AG08396 (cell line): ENCODE data around the gene SPDYA.

ENCODE experiments used
- DNase-seq: peaks from one replicate; pipeline ENCODE4 v3.0.0; 2012; ENCODE audit warnings: low spot score, mixed read lengths

SPDYA gene

DNA sequence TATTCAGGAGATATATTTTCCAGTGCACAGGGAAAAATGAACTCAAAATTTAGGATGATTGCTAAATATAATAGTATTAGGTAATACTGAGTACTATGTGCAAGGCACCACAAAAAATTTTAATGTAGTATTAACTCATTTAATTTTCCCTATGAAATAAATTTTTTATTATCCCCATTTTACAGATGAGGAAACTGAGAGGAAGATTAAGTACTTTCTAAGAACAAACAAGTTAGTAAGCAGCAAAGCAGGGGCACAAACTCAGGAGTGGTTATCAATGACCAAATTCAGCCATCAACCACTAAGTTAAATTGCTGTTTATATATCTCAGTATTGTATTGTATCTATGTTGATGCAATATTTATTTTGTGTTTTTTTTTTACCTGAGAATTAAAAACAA lies 14.2 kb downstream of the SPDYA start:
- no peak for DNase-seq

DNA sequence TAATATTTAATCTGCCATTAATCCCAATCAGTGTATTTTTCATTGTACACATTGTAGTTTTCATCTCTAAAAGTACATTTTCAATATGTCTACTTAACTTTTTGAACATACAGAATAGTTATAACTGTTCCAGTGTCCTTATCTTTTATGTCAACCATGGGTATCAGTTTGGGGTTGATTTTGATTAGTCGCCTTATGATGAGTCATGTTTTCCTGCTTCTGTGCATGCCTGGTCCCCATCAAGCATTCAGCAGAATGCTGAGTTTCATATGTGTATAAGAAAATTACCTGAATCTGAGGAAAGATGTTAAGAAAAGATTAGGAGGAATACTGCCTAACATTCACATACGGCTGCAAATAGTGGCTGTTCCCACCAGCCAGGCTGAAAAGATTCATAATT lies 17.7 kb downstream of the SPDYA start:
- no peak for DNase-seq

DNA sequence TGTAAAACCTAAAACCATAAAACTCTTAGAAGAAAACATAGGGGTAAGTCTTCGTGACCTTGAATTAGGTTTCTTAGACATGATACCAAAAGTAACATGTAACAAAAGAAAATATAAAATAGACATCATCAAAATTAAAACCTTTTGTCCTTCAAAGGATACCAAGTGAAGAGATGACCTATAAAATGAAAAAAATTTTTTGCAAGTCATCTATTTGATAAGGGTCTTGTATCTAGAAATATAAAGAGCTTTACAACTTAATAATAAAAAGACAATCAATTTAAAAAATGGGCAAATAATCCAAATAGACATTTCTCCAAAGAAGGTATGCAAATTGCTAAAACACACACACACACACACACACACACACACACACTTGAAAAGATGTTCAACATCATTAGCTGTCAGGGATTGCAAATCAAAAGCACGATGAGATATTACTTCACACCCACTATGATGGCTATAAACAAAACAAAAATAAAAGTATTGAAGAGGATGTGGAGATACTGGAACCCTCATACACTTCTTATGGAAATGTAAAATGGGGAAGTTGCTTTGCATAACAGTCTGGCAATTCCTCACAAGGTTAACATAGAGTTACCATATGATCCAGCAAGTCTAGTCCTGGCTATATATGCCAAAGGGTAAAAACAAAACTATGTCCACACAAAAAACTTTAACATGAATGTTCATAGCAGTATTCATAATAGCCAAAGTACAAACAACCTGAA lies 23.3 kb downstream of the SPDYA start:
- DNase-seq = no peak

DNA sequence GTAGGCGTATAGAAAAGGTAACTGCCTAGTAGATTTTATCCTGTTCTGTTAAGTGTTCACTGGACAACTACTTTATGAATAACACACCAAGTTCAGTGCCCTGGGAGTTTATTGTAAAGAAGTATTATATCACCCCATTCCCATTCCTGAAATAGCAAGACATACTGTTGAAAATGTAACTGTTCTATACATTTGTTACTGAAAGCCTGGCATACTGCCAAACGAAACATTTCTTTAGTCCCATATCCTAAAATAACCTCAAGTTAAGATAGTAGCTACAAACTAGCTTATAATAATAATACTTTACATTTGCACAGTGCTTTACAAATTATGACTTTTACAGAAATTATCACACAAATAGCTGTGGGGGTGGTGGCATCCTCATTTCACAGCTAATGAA lies 25.1 kb downstream of the SPDYA start:
- DNase-seq = no peak

DNA sequence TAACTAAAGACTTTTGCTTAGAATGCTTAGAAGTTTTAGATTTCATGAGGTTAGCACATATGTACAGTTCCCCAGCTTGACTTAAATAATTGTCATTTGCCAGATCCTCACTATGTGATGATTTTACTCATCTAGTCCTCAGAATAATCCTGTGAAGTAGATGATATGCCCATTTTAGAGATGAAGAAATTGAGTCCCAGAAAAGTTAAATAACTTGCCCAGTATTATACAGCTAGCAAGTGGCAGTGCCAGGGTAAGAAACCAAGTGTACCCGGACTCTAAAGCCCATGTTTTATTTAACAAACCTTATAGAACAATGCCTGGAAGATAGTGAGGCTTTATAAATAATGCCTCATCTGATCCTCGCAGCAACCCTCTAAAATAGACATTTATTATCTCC lies 28.3 kb downstream of the SPDYA start:
- DNase-seq = no peak

DNA sequence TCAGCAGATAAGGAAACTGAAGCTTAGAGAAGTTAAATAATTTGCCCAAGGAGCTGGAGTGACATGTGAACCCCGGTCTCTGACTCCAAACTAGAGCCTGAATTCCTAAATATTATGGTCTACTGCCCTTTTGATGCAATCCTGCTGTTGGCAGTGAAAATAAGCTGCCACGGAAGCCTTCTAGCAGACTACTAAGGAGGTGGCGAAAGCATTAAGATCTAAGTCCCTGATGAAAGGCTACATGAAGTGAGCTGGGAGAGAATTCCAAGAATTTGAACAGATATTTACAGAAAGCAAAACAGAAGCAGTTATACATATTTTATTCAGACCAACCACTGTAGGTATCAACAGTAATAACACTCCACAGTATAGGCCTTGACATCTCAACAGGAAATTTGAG lies 31.4 kb downstream of the SPDYA start:
- DNase-seq = no peak

DNA sequence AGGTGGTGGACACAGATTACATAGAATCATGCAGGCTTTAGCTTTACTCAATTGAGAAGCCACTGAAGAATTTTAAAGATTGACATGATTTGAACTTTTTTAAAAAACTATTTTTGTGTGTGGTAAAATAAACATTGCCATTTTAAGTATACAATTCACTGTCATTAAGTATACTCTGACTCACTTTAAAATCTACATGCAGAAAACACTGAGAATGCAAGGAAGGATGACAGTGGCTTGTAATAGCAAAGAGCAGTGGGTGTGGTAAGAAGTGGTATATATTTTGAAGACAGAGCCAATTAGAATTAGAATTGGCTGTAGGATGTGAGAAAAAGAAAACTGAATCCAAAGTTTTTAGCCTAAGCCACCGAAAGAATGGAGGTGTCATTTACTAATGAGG lies 44.6 kb downstream of the SPDYA start:
- DNase-seq = peak; percentile 20

DNA sequence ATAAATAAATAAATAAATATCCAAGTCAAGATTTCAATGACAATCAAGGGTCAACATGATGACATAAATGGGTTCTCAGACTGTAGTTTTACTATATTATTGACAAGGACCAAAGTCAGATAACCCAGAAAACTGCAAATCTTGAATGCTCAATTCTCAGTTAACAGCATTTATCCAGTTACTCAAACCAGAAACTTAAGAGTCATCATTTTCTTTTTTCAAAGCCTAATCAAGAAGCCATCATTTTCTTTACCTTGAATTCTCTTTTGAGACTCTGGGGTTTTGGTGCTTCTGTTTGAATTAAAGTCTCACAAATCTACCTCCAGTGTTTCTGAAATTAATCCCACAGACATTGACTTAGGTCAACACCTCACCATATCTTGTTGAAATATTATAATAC lies 45.3 kb downstream of the SPDYA start:
- DNase-seq = no peak

DNA sequence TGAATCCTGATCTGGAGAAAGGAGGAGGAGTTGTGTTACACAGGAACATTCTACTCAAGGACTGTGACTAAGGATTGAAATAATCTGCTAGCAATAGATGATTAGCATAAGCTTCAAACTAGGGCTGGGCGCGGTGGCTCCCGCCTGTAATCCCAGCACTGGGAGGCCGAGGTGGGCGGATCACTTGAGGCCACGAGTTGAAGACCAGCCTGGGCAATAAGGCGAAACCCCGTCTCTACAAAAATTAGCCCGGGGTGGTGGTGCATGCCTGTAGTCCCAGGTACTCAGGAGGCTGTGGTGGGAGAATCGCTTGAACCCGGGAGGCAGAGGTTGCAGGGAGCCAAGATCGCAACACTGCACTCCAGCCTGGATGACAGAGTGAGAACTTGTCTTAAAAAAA lies 58.0 kb downstream of the SPDYA start:
- no peak for DNase-seq

DNA sequence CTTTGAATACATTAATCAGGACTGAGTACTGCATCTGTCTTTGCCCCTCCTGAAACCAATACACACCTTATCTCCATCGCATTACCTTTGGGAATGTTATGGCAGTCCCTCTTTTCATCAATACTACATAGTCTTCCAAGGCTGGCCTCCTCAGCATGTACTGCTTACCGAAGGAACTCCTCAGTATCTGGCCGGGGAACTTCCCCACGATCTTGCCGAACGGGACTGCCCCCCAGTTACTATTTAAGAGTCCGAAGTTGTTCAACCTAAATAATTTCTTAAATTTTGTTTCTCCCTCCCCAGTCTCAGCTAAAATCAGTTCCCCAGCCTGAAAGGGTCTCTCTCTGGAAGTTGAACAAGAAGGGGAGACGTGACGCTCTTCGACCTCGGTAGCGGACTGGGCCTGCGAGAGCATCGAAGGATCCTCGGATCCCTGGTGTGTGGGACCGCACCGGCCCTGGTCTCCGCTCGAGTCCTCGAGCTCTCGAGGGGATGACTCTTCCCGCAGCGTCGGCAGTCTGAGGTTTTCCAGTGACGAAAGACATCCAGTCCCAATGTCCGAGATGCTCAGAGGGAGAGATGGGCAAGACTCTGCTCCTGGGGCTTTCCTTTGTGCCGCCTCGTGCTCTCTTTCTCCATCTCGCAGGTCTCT lies 59.0 kb downstream of the SPDYA start:
- DNase-seq = peak; percentile 48

DNA sequence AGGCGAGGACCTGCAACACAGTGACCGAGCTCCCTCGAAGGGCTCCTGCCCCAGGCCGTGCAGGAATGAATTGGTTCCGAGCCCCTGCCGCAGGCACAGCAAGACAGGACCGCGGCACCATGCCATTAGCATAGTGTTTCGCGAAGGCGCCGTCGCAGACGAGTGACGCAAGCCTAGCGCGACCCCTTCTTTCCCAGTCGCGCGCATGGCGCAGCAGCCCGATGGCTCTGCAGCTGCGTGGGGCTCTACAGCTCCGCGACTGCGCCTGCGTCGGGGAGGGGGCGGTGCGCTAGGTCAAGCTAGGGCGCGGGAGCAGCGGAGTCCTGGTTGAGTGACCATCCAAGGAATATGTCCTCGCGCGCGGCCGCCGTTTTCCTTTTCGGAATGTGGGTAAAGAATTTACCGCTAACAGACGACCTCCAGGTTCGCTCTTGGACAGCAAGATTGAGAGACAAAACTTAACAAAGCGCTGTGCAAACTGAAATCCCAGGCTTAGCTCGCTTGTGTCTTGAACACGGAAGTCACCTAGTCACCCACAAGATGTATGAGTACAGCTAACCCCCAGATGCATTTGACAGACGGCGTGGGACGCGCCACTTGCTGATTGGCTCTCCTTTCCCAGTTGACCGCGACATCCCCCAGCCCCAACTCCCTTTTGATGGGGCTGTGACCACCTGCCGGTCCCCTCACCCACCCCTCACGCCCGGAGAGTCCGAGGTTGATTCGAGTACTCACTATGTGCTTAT lies 59.7 kb downstream of the SPDYA start, which contains the start of gene TRMT61B:
TRMT61B (minus strand) TSS at position 164 of the 746 bp plus-strand sequence; CDS start at position 132, 32 bp downstream.
- peak; percentile 98 for DNase-seq

DNA sequence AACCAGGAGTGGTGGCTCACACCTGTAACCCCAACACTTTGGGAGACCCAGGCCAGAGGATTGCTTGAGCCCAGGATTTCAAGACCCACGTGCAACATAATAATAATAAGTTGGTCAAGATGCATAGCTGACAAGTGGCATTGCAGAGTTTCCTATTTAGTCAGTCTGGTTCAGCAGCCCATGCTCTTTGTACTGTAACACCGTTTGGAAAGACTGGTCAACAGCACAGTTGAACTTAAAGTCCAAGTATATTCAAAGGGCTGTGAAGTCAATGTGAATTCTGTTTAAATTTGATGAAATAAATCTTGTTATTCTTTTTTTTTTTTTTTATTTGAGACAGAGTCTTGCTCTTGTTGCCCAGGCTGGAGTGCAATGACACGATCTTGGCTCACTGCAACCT lies 61.0 kb downstream of the SPDYA start:
- no peak for DNase-seq

DNA sequence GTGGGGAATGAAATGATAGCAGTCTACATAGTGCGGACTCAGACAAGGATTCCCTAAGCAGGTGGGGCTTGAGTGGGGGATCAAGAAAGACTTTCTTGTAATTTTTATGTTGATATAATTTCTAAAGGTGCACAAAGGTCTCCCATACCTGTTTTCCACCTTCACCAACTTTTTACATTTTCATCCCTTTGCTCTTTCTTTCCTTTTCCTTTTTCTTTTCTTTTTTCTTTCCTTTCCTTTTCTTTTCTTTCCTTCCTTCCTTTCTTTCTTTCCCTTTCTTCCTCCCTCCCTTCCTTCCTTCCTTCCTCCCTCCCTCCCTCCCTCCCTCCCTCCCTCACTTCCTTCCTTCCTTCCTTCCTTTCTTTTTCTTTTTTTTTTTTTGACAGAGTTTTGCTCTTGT lies 69.6 kb downstream of the SPDYA start:
- DNase-seq = no peak

DNA sequence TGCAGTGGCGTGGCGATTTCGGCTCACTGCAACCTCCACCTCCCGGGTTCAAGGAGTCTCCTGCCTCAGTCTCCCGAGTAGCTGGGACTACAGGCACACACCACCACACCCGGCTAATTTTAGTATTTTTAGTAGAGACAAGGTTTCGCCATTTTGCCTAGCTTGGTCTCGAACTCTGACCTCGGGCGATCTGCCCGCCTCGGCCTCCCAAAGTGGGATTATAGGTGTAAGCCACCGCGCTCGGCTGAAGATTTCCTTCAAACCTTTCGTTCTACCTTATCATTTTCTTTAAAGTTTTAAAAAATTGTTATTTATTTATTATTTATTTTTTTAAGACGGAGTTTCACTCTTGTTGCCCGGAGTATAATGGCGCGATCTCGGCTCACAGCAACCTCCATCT lies 82.9 kb downstream of the SPDYA start:
- no peak for DNase-seq

DNA sequence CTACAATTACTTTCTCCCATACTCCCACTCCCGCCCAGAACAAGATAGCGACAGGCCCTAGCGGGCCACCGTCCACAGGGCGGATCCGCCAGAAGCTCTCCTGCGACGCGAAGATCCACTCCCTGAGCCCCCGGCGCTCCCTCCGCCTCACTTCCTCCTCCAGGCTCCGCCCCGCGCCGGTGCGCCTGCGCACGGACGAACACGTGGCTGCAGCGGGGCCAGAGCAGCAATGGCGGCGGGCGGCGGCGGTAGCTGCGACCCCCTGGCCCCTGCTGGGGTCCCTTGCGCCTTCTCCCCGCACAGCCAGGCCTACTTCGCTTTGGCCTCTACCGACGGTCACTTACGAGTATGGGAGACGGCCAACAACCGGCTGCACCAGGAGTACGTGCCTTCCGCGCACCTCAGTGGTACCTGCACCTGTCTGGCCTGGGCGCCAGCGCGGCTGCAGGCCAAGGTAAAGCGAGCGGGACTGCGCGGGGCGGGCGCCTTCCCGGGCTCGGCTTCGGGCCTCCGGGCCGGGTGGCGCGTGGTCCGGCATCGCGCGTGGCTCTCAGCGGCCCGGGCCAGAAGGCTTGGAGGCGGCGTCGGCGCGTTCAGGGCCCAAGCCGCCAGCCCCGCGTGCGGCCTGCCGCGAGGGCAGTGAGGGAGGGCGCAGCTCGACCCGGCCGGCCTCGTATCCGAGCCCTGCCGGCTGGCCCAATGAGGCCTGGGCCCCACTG lies 84.0 kb downstream of the SPDYA start, which contains the start of gene WDR43:
WDR43 (plus strand) TSS at position 198 of the 719 bp plus-strand sequence; CDS start at position 230, 32 bp downstream.
- DNase-seq = peak; percentile 98

DNA sequence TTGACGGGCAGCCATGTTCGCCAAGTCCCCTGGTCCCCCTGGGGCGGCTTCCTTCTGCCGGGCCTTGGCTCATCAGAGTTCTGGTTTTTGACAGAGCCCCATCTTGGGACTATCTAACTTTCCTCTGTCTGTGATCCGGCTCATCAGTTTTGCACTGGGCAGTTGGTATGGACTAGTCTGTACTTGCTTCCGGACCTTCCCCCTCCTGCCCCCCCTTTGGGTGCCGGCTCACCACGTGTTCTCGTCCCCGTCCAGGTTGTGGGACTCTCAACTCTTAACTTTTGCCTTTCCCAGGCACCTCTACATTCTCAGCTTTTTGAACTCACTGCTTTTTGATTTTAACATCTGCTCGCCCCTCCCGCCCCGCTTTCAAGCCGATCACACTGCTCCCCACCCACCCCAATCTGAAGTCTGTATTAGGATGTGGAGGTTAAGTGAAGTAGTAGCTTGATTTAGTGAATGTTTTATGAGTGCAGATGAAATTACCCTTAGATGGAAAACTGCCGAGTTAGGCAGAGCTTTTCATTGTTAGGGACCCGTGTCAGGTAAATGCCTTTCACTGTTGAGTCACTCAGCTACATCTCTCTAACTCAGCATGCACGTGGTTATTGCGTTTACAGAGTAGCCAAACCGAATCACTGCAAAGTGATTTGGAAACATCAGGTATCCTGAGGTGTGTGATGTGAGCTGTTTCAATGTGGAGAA lies 84.7 kb downstream of the SPDYA start:
- peak; percentile 41 for DNase-seq

DNA sequence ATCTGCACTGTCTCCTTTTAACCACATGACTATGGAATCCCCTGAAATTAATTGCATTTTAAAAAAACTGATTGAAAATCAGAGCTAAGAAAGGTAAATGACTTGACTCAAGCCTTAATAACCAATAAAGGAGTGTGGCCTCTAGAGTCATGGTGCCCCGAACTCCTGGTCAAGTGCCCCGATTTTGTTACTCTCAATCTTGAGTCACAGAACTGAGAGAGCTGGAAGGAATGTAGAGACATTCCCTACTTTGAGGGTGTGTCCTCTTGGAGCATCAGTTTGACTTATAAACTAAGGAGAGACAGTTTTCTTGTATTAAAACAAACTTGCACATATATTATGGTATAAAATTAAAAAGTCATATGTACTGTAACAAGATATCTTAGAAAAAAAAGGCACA lies 86.3 kb downstream of the SPDYA start:
- peak; percentile 70 for DNase-seq

DNA sequence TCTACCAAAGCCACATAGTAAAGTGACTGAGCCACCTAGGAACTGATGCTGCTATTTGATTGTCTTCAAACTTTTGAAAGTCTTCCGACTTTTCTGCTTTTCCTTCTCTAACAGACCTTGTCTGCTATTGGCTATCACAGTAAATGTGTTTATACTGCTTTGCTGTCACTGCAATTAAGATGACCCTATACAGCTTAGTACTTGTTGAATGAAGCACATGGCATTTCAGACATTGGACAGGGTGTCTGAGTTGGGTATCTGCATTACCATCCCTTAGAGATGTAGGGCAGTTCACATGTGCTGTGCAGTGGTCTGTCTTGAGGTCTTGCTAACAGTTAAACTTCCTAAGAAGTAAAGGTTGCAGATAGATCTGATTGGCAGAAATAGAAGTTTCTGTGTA lies 87.4 kb downstream of the SPDYA start:
- DNase-seq = no peak
